Right lobe of liver (tissue), 6 donors: Measurements from ENCODE around the gene DKK2. TPM values are rescaled to one million over a fixed set of nuclear protein-coding genes. Genes with fewer than 3 reads are reported as not detected.

Experiments
- ATAC-seq, 4 donors: fragments of 200-7000 bp; cut with Tn5 transposase; one replicate each; pipeline ENCODE4 v1.9.1; 2020; ENCODE audit warnings: mild to moderate bottlenecking in 4 of 4, moderate library complexity in 4 of 4
- DNase-seq, 3 donors: peaks; one replicate each; pipeline ENCODE4 v3.0.0-alpha.2; 2020
- H3K27ac ChIP-seq, 3 donors: fragments of 200-600 bp; one replicate each; pipeline ENCODE4 v1.8.0; 2022
- H3K27me3 ChIP-seq, 2 donors: fragments of 200-600 bp; one replicate each; pipeline ENCODE4 v1.8.0; 2022
- H3K36me3 ChIP-seq, 4 donors: fragments of 200-600 bp; sonication (generic) in 1 of 4; one replicate each; pipeline versions ENCODE4 v1.5.1 to v1.8.0; 2017 to 2022; ENCODE audit warnings: control low read depth in 1 of 4
- H3K4me1 ChIP-seq, 4 donors: fragments of 200-600 bp; sonication (generic) in 1 of 4; one replicate each; pipeline versions ENCODE4 v1.5.1 to v1.8.0; 2017 to 2022; ENCODE audit warnings: control low read depth in 1 of 4
- H3K4me3 ChIP-seq, 3 donors: fragments of 200-600 bp; one replicate each; pipeline ENCODE4 v1.8.0; 2022
- H3K9me3 ChIP-seq, 4 donors: fragments of 200-600 bp; sonication (generic) in 1 of 4; one replicate each; pipeline versions ENCODE4 v1.5.1 to v1.8.0; 2017 to 2022; ENCODE audit warnings: control low read depth in 1 of 4
- POLR2A ChIP-seq: fragments of 450-650 bp; IDR thresholded peaks from one replicate; pipeline ENCODE4 v1.6.1; 2017; ENCODE audit warnings: antibody characterized with exemption, mild to moderate bottlenecking
- WGBS: methylation state at CpG from one replicate; pipeline ENCODE4 v1.1.6; 2018; ENCODE audit warnings: low coverage, low lambda C conversion rate; ENCODE audit not compliant: insufficient coverage; ENCODE audit errors: missing lambda C conversion rate; 5-methylcytosine and 5-hydroxymethylcytosine counted together
- intact Hi-C, 2 donors: fragments of 100-400 bp; cut with DNase I; formaldehyde crosslinking; loops; one replicate each; pipeline versions ENCODE4 v1.11.2 to v1.14.1; 2022
- total RNA-seq, 6 experiments: library from RNA; depleted of rRNA in 2 of 6; stranded (reverse); fragments of >200 nt in 2 of 6; fragmentation: NEBNext Ultra II Directional in 3 of 6; extraction: Animal tissue kit (Norgen Biotek cat#: 25700) in 3 of 6; gene quantifications; one replicate each; pipeline versions ENCODE4 v1.1.0 to v1.2.4, GENCODE V29; 2016 to 2023
- TF ChIP-seq, protein P1 (sequence below), 4 donors: fragments of 200-600 bp in 3 of 4; fragments of 450-650 bp in 1 of 4; IDR thresholded peaks; one replicate each; pipeline versions ENCODE4 v1.5.1 to v1.8.0; 2016 to 2022; ENCODE audit warnings: antibody characterized with exemption in 4 of 4, mild to moderate bottlenecking in 2 of 4
- donor health status: DM: no; HTN: yes; CAD: no.
- donor health status: DM: no; HTN: no; CAD: no.
- donor health status: DM: no; HTN: no; CAD: no.
- donor health status: DM: no; HTN: yes; CAD: no.
- donor health status: DM: no; HTN: yes; CAD: no.

Gene DKK2
- total RNA-seq, 6 experiments from 2014 or later, result 0.06 to 0.11 (median 0.07) TPM; not detected in 3

DNA sequence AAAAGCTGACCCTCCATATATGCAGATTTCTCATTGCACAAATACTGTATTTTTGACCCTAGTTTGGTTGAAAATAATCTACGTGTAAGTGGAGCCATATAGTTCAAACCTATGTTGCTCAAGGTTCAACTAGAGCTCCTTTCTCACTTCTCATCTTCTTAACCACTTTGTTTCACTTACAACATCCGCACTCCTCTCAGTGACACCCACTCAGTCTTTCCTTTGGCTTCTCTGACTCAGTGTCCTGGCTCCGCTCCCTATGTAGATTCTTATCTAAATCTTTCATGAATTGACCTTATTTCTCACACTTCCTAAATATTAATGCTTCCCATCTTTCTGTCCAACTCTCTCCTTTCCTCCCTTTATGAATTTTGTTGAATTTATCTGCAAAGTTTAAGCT is 32.9 kb upstream of the DKK2 start:
- DNase-seq (no peak), ATAC-seq (no peak)
- no peak overlapping the region for H3K27ac ChIP-seq
- no peaks in the 10 kb centered on the region for H3K27me3 ChIP-seq
- H3K9me3 ChIP-seq, result no peaks in the 10 kb centered on the region
- TF ChIP-seq, protein P1, sequence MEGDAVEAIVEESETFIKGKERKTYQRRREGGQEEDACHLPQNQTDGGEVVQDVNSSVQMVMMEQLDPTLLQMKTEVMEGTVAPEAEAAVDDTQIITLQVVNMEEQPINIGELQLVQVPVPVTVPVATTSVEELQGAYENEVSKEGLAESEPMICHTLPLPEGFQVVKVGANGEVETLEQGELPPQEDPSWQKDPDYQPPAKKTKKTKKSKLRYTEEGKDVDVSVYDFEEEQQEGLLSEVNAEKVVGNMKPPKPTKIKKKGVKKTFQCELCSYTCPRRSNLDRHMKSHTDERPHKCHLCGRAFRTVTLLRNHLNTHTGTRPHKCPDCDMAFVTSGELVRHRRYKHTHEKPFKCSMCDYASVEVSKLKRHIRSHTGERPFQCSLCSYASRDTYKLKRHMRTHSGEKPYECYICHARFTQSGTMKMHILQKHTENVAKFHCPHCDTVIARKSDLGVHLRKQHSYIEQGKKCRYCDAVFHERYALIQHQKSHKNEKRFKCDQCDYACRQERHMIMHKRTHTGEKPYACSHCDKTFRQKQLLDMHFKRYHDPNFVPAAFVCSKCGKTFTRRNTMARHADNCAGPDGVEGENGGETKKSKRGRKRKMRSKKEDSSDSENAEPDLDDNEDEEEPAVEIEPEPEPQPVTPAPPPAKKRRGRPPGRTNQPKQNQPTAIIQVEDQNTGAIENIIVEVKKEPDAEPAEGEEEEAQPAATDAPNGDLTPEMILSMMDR (IDR thresholded peaks at IDR 0.05), result no peak
- no peak for TF ChIP-seq POLR2A
- 50% methylated on average over 3 of the region's 3 CpGs for WGBS
- H3K4me1 ChIP-seq, result no peaks in the 10 kb centered on the region
- no peaks in the 10 kb centered on the region for H3K36me3 ChIP-seq
- intact Hi-C loops, result no loop called here
- no peak overlapping the region for H3K4me3 ChIP-seq

DNA sequence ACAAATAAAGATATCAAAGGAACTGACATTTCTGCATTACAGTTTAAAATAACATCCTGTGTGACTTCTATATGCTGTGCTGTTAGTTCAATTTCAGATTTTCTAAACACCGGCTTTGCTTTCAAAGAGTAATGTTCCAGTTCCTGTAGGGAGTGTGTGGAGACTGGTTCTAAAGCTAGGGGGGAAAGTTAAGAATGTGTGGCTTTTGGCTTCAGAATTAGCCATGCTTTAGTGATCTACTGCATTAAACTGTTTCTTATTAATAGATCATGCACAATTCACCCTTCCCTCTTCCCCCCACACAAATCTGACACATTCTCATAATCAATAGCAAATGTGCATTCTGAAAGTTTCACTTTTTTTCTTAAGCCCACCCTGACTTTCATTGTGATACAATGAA is 32.0 kb upstream of the DKK2 start:
- 43% methylated on average over 1 of the region's 1 CpG for WGBS

DNA sequence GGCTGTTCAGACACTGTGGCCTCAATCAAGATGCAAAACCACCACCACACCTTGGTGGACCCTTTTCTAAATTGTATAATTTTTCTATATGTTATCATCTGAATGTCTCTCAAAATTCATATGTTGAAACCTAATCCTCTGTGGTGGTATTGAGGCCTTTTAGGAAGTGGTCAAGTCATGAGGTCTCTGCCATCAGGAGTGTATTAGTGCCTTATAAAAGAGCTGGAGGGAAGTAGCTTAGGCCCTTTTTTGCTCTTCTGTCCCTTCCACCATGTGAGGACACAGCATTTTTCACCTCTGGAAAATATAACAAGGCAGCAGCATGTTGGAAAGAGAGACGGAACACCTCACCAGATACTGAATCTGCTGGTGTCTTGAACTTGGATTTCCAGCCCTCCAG is 30.5 kb upstream of the DKK2 start:
- intact Hi-C loops, result no loop called here
- H3K9me3 ChIP-seq, result no peaks in the 10 kb centered on the region
- no peak for ATAC-seq
- 88% methylated on average over 1 of the region's 1 CpG for WGBS
- H3K27me3 ChIP-seq, result no peaks in the 10 kb centered on the region
- H3K27ac ChIP-seq, result no peak overlapping the region
- TF ChIP-seq POLR2A, result no peak
- TF ChIP-seq, protein P1 (IDR thresholded peaks at IDR 0.05), result no peak
- H3K4me3 ChIP-seq, result no peak overlapping the region
- H3K4me1 ChIP-seq, result no peaks in the 10 kb centered on the region
- no peak for DNase-seq
- H3K36me3 ChIP-seq, result no peaks in the 10 kb centered on the region

More for the DNA sequence above, 32.0 kb upstream of the DKK2 start:
- Histone ChIP-seq H3K27me3 (no peaks in the 10 kb centered on the region), H3K4me1 (no peaks in the 10 kb centered on the region), H3K27ac (no peak overlapping the region), H3K9me3 (no peaks in the 10 kb centered on the region), H3K4me3 (no peak overlapping the region), H3K36me3 (no peaks in the 10 kb centered on the region)
- intact Hi-C loops, result no loop called here
- DNase-seq (no peak), ATAC-seq (no peak)
- TF ChIP-seq, protein P1 (IDR thresholded peaks at IDR 0.05), result no peak
- no peak for TF ChIP-seq POLR2A

DNA sequence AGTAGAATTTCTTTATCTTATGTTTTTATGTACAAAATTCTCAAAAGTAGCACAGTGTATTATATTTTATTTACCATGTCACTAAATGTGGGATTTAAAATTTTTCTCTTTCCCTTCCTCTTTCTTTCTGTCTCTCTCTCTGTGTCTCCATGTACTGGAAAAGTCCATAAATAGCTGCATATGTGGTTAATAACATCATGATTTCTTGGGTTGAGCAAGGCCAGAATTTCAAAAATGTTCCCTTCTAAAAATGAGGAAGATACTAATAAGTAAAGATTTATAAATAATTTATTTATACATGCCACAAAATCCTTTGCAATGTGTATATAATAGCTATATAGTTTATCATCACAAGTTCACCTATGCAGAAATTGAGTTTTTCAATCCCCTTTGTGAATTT is 29.1 kb upstream of the DKK2 start:
- ATAC-seq (no peak), DNase-seq (no peak)
- H3K9me3 ChIP-seq, result no peaks in the 10 kb centered on the region
- no peaks in the 10 kb centered on the region for H3K36me3 ChIP-seq
- no peaks in the 10 kb centered on the region for H3K27me3 ChIP-seq
- no peaks in the 10 kb centered on the region for H3K4me1 ChIP-seq
- intact Hi-C loops, result no loop called here
- H3K4me3 ChIP-seq, result no peak overlapping the region
- TF ChIP-seq, protein P1 (IDR thresholded peaks at IDR 0.05), result no peak
- TF ChIP-seq POLR2A, result no peak
- no peak overlapping the region for H3K27ac ChIP-seq

DNA sequence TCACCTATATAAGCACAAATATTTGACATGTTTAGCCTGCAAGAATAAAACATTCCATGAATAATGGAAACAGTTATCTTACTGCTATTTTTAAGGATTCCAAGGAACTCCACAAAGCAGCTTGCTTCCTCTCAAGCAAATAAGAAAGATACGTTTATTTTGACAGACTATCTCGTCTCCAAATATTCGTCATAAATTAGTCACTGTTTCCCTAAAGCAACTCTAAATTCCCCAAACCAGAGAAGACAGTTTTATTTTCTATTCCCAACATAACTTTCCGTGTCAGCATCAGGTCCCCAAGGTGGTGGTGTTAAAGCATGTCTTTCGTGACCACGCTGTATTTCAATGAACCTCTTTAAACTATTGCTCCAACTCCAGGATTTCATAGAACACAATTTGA is 24.3 kb upstream of the DKK2 start:
- ATAC-seq (no peak), DNase-seq (no peak)
- no peaks in the 10 kb centered on the region for H3K9me3 ChIP-seq
- no peaks in the 10 kb centered on the region for H3K4me1 ChIP-seq
- TF ChIP-seq POLR2A, result no peak
- TF ChIP-seq, protein P1 (IDR thresholded peaks at IDR 0.05), result no peak
- H3K27me3 ChIP-seq, result no peaks in the 10 kb centered on the region
- WGBS, result 58% methylated on average over 6 of the region's 6 CpGs
- no peak overlapping the region for H3K4me3 ChIP-seq
- H3K27ac ChIP-seq, result no peak overlapping the region
- intact Hi-C loops, result no loop called here
- H3K36me3 ChIP-seq, result no peaks in the 10 kb centered on the region
